HS-27A (cell line): ENCODE data around the gene ARMC12.
A peak's percentile ranks its signal among the peaks of the same experiment; 100 is the strongest.
"Not testable (repeated sequence)": the region's sequence is repeated elsewhere in the genome, so short reads cannot be mapped to it uniquely, and the experiment has no call there.

Experiments used
- DNase-seq: peaks from one replicate; pipeline ENCODE4 v3.0.0-alpha.2; 2012; ENCODE audit warnings: low read depth, missing footprints

The ARMC12 gene

GRCh38 chr6:35736982-35737412 is at the start of gene ARMC12:
ARMC12 (plus strand) TSS chr6:35737032; CDS start chr6:35737109, 77 bp downstream.
- DNase-seq = no peak

GRCh38 chr6:35687658-35688604 is 48.9 kb upstream of the ARMC12 start:
- DNase-seq = no peak

- peak; percentile 64 for DNase-seq
Observed at GRCh38 chr6:35688605-35689322, 48.1 kb upstream of the ARMC12 start, which contains the start of gene FKBP5. FKBP5 (minus strand) TSS chr6:35688915; CDS start chr6:35642824, 46,091 bp downstream.

- DNase-seq = not testable (repeated sequence)
Observed at GRCh38 chr6:35690006-35690405, 46.8 kb upstream of the ARMC12 start.

GRCh38 chr6:35690484-35690883 is 46.3 kb upstream of the ARMC12 start:
- DNase-seq = no peak

- no peak for DNase-seq
Observed at GRCh38 chr6:35691027-35691824, 45.6 kb upstream of the ARMC12 start.

GRCh38 chr6:35694462-35694861 is 42.4 kb upstream of the ARMC12 start:
- DNase-seq = no peak

- not testable (repeated sequence) for DNase-seq
Observed at GRCh38 chr6:35698430-35698829, 38.4 kb upstream of the ARMC12 start.

GRCh38 chr6:35698858-35699257 is 38.0 kb upstream of the ARMC12 start:
- DNase-seq = no peak

- no peak for DNase-seq
Observed at GRCh38 chr6:35703554-35703953, 33.3 kb upstream of the ARMC12 start.

GRCh38 chr6:35706468-35706867 is 30.4 kb upstream of the ARMC12 start:
- DNase-seq = no peak

- no peak for DNase-seq
Observed at GRCh38 chr6:35707714-35708407, 29.0 kb upstream of the ARMC12 start.

- no peak for DNase-seq
Observed at GRCh38 chr6:35708585-35708984, 28.2 kb upstream of the ARMC12 start.

- no peak for DNase-seq
Observed at GRCh38 chr6:35710241-35710847, 26.5 kb upstream of the ARMC12 start.

- no peak for DNase-seq
Observed at GRCh38 chr6:35711731-35712130, 25.1 kb upstream of the ARMC12 start.

- DNase-seq = no peak
Observed at GRCh38 chr6:35713006-35713767, 23.6 kb upstream of the ARMC12 start.

- DNase-seq = no peak
Observed at GRCh38 chr6:35716798-35717197, 20.0 kb upstream of the ARMC12 start.

- DNase-seq = no peak
Observed at GRCh38 chr6:35717449-35718374, 19.1 kb upstream of the ARMC12 start.

GRCh38 chr6:35718375-35718736 is 18.5 kb upstream of the ARMC12 start:
- DNase-seq = no peak
